MM.1S (cell line): Measurements from ENCODE around the gene UBAC1.
A peak's percentile ranks its signal among the peaks of the same experiment; 100 is the strongest.

Experiments
- DNase-seq: peaks from one replicate; pipeline ENCODE4 v3.0.0-alpha.2; 2015
- H2AFZ ChIP-seq: fragments of 300-600 bp; sonication (generic); 2 replicates; pipeline ENCODE4 v1.6.0; 2016; ENCODE audit warnings: antibody characterized with exemption, low read length
- H3F3A ChIP-seq: fragments of 300-600 bp; sonication (generic); 2 replicates; pipeline ENCODE4 v1.6.1; 2016; ENCODE audit warnings: mild to moderate bottlenecking, antibody characterized with exemption, low read length, moderate library complexity, mixed read lengths; ENCODE audit not compliant: insufficient read depth
- H3K27ac ChIP-seq: fragments of 300-600 bp; sonication (generic); 2 replicates; pipeline ENCODE4 v1.5.1; 2016; ENCODE audit warnings: mild to moderate bottlenecking, low read length
- H3K27me3 ChIP-seq: fragments of 300-600 bp; sonication (generic); replicated peaks from 2 replicates; pipeline ENCODE4 v1.6.0; 2016; ENCODE audit warnings: low read length; ENCODE audit not compliant: insufficient read depth
- H3K36me3 ChIP-seq: fragments of 300-600 bp; sonication (generic); replicated peaks from 2 replicates; pipeline ENCODE4 v1.6.1; 2016; ENCODE audit warnings: mild to moderate bottlenecking, low read length, mixed read lengths; ENCODE audit not compliant: insufficient read depth
- H3K4me1 ChIP-seq: fragments of 300-600 bp; sonication (generic); 2 replicates; pipeline ENCODE4 v1.6.1; 2016; ENCODE audit warnings: low read length, mixed read lengths
- H3K4me2 ChIP-seq: fragments of 300-600 bp; sonication (generic); 2 replicates; pipeline ENCODE4 v1.6.0; 2016; ENCODE audit warnings: low read depth, low read length
- H3K4me3 ChIP-seq: fragments of 300-600 bp; sonication (generic); 2 replicates; pipeline ENCODE4 v1.5.1; 2016; ENCODE audit warnings: low read length, mixed read lengths
- H3K79me2 ChIP-seq: fragments of 300-600 bp; sonication (generic); 2 replicates; pipeline ENCODE4 v1.6.1; 2016; ENCODE audit warnings: mixed run types, low read length, mixed read lengths
- H3K9ac ChIP-seq: fragments of 300-600 bp; sonication (generic); 2 replicates; pipeline ENCODE4 v1.6.1; 2016; ENCODE audit warnings: low read length, mixed read lengths
- H3K9me2 ChIP-seq: fragments of 300-600 bp; sonication (generic); replicated peaks from 2 replicates; pipeline ENCODE4 v1.6.1; 2016; ENCODE audit warnings: mild to moderate bottlenecking, low read length, mixed read lengths; ENCODE audit not compliant: insufficient read depth
- H3K9me3 ChIP-seq: fragments of 300-600 bp; sonication (generic); replicated peaks from 2 replicates; pipeline ENCODE4 v1.6.1; 2016; ENCODE audit warnings: mild to moderate bottlenecking, low read length, mixed read lengths; ENCODE audit not compliant: insufficient read depth
- H4K20me1 ChIP-seq: fragments of 300-600 bp; sonication (generic); 2 replicates; pipeline ENCODE4 v1.6.1; 2016; ENCODE audit warnings: mild to moderate bottlenecking, low read length, moderate library complexity, mixed read lengths; ENCODE audit not compliant: insufficient read depth
- CTCF ChIP-seq: fragments of 300-600 bp; sonication (generic); IDR thresholded peaks from 2 replicates; pipeline ENCODE4 v1.5.1; 2016; ENCODE audit warnings: antibody characterized with exemption, low read length, mixed read lengths
- EZH2 ChIP-seq: fragments of 300-600 bp; sonication (generic); optimal IDR thresholded peaks from 2 replicates; pipeline ENCODE3; 2017; ENCODE audit warnings: low read depth, mild to moderate bottlenecking, antibody characterized with exemption, low read length, mixed read lengths
- EZH2phosphoT487 ChIP-seq: fragments of 300-600 bp; sonication (generic); IDR thresholded peaks from 2 replicates; pipeline ENCODE4 v1.6.1; 2018; ENCODE audit warnings: antibody characterized with exemption, low read length

The UBAC1 gene

DNA sequence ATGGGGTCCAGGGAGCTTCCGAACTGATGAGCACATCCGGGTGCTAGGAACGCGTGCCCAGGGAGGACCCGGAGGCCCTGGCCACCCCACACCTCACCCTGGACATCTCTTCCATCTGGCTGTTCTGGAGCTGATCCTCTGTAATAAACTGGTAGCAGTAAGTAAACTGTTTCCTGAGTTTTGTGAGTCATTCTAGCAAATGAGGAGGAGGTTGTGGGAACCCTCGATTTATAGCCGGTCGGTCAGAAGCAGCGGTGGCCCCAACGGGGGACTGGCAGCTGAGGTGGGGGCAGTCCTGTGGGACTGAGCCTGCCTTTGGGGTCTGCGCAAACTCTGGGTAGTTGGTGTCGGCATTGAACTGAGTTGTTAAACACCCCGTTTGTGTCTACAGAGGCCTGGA lies 15.4 kb upstream of the UBAC1 start:
- TF ChIP-seq EZH2 (no peak), EZH2phosphoT487 (no peak), CTCF (no peak)
- peaks cover 76% of the 10 kb centered on the region for H3K27me3 ChIP-seq

DNA sequence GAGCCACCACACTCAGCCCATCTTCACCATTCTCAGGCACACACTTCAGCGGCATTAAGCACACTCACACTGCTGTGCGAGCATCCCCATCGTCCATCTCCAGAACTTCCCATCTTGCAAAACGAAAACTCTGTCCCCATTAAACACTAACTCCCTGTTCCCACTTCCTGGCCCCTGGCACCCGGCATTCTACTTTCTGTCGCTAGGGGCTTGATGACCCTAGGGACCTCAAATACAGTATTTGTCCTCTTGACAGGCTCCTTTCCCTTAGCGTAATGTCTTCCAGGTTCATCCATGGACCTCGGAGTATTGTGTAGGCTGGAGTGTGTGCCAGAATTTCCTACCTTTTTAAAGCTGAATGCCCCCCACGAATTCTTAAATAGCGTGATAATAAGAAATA lies 14.7 kb upstream of the UBAC1 start:
- Histone ChIP-seq H3K9me3 (no peaks in the 10 kb centered on the region), H3K27me3 (peaks cover 75% of the 10 kb centered on the region), H3K36me3 (no peaks in the 10 kb centered on the region), H3K27ac (no peak overlapping the region), H3K9me2 (no peaks in the 10 kb centered on the region), H3K79me2 (no peaks in the 10 kb centered on the region), H3F3A (no peaks in the 10 kb centered on the region), H3K4me1 (no peaks in the 10 kb centered on the region), H2AFZ (no peak overlapping the region), H3K4me3 (no peak overlapping the region), H4K20me1 (no peaks in the 10 kb centered on the region), H3K4me2 (no peak overlapping the region), H3K9ac (no peak overlapping the region)
- TF ChIP-seq EZH2 (no peak), CTCF (0 out of 2 replicates have a peak, but pooled peaks have one; percentile 6), EZH2phosphoT487 (no peak)
- no peak for DNase-seq

More for the DNA sequence above, 15.4 kb upstream of the UBAC1 start:
- no peak for DNase-seq
- Histone ChIP-seq H3K4me1 (no peaks in the 10 kb centered on the region), H3K9me3 (no peaks in the 10 kb centered on the region), H3K79me2 (no peaks in the 10 kb centered on the region), H3K4me3 (no peak overlapping the region), H3F3A (no peaks in the 10 kb centered on the region), H4K20me1 (no peaks in the 10 kb centered on the region), H3K4me2 (no peak overlapping the region), H3K9ac (no peak overlapping the region), H2AFZ (no peak overlapping the region), H3K36me3 (no peaks in the 10 kb centered on the region), H3K27ac (no peak overlapping the region), H3K9me2 (no peaks in the 10 kb centered on the region)

GRCh38 chr9:135974220-135974573 lies 13.0 kb upstream of the UBAC1 start:
- no peak overlapping the region for H3K4me3 ChIP-seq
- H3K9ac ChIP-seq, result no peak overlapping the region
- TF ChIP-seq EZH2phosphoT487 (no peak), CTCF (no peak), EZH2 (no peak)

More at GRCh38 chr9:135974220-135974573, 13.0 kb upstream of the UBAC1 start:
- Histone ChIP-seq H3K27me3 (peaks cover 75% of the 10 kb centered on the region), H2AFZ (no peak overlapping the region), H3K36me3 (no peaks in the 10 kb centered on the region), H3K4me2 (no peak overlapping the region), H3K4me1 (no peaks in the 10 kb centered on the region), H3K9me3 (no peaks in the 10 kb centered on the region), H3K27ac (no peak overlapping the region), H3K9me2 (no peaks in the 10 kb centered on the region), H4K20me1 (no peaks in the 10 kb centered on the region), H3K79me2 (no peaks in the 10 kb centered on the region), H3F3A (no peaks in the 10 kb centered on the region)
- DNase-seq, result no peak
